ENCODE data around the gene AK2.

- no peak for TF ChIP-seq CTCF (IDR thresholded peaks at IDR 0.05 in 2 of 3, conservative IDR thresholded peaks at IDR 0.05 in 1 of 3; ENCODE audit: control insufficient read depth in 2 of 3, extremely low read depth in 1 of 3, insufficient read depth in 1 of 3, low read depth in 3 of 3, low read length in 3 of 3)
- no peak for TF ChIP-seq RAD21 (IDR thresholded peaks at IDR 0.05; ENCODE audit: insufficient read depth, low read depth, low read length)
- no peak for TF ChIP-seq E4F1 (IDR thresholded peaks at IDR 0.05; ENCODE audit: borderline replicate concordance, partially characterized antibody)
- no peak for TF ChIP-seq POLR2A (IDR thresholded peaks at IDR 0.05; ENCODE audit: low read depth, low read length)
- TF ChIP-seq IRF3 (IDR thresholded peaks at IDR 0.05), result no peak
- TF ChIP-seq CEBPB (IDR thresholded peaks at IDR 0.05; ENCODE audit: borderline replicate concordance in 1 of 2, low read depth in 2 of 2, low read length in 2 of 2), result no peak
- TF ChIP-seq HCFC1 (IDR thresholded peaks at IDR 0.05; ENCODE audit: low read length), result no peak
- TF ChIP-seq JUND (IDR thresholded peaks at IDR 0.05; ENCODE audit: low read depth, low read length), result no peak
These were observed 77.9 kb downstream of the AK2 start for GRCh38 chr1:32958827-32959226.
